Measurements from ENCODE around the gene PGA4. TPM values are rescaled to one million over a fixed set of nuclear protein-coding genes. Genes with fewer than 3 reads are reported as not detected.

PGA4 gene
- total and polyA plus RNA-seq, 2 of the 8 experiments (the other 6 are each of a cell fraction or from before 2014, with no cell fraction given) = 1.3 TPM; not detected in 1

- no peak overlapping the region for H2BK12ac ChIP-seq (ENCODE audit: low read depth, low read length)
- H3K36me3 ChIP-seq (ENCODE audit: control insufficient read depth in 2 of 4, insufficient read depth in 4 of 4, low read length in 3 of 4) = peaks cover 0 to 7% (median 1%) of the 10 kb centered on the region in 4 experiments; a peak in 4 of 8 replicates
- no peak for DNase-seq (ENCODE audit: low read depth in 1 of 2, low spot score in 2 of 2)
- CTCF ChIA-PET (ENCODE audit: partially characterized antibody) = interaction anchor here (0.6 to 7.2 kb wide), 7 partner anchors 11 to 358 kb away, joined by 3 to 32 read pairs (median 4); partner anchors contain the start of gene VWCE
- 88% methylated on average over 13 of the region's 14 CpGs; no CpG with 5 or more reads in 1 of the 2 experiments for WGBS, 2 experiments (ENCODE audit: extremely low coverage in 1 of 2, insufficient coverage in 1 of 2, insufficient read length in 1 of 2, insufficient replicate concordance in 2 of 2, low coverage in 1 of 2, low lambda C conversion rate in 2 of 2, missing lambda C conversion rate in 1 of 2)
- H2BK15ac ChIP-seq (ENCODE audit: low read length) = no peak overlapping the region
- H4K5ac ChIP-seq (ENCODE audit: insufficient read length, low read depth, low read length) = no peak overlapping the region
- H3K27ac ChIP-seq (ENCODE audit: low read depth, low read length) = no peak overlapping the region
- H3K9me3 ChIP-seq (ENCODE audit: insufficient read depth in 2 of 2, low read depth in 1 of 2, low read length in 1 of 2) = no peaks in the 10 kb centered on the region
- peaks cover 2 to 7% of the 10 kb centered on the region in 2 experiments for H4K20me1 ChIP-seq (replicated peaks in 1 of 2; ENCODE audit: control insufficient read depth in 1 of 2, insufficient read depth in 2 of 2, low read length in 2 of 2)
- no peak overlapping the region for H3K4me2 ChIP-seq (ENCODE audit: insufficient read depth in 1 of 2, low read depth in 2 of 2, low read length in 2 of 2)
- H3K79me2 ChIP-seq (ENCODE audit: control insufficient read depth in 1 of 2, insufficient read depth in 2 of 2, low read length in 2 of 2) = no peaks in the 10 kb centered on the region; a peak in 1 of 4 replicates
- H3K9ac ChIP-seq (replicated peaks in 1 of 4; ENCODE audit: extremely low read depth in 1 of 4, low read depth in 3 of 4, low read length in 3 of 4) = no peak overlapping the region
- H3K23me2 ChIP-seq (ENCODE audit: low read depth, low read length) = peaks cover 5% of the 10 kb centered on the region
- H3K79me1 ChIP-seq (ENCODE audit: low read depth, low read length) = peaks cover 2% of the 10 kb centered on the region; the same call in 1 of the 2 replicates
- H4K91ac ChIP-seq (replicated peaks; ENCODE audit: insufficient read length, low read length) = no peak overlapping the region
- H2AK5ac ChIP-seq (ENCODE audit: low read depth, low read length) = no peak overlapping the region
- peaks cover 0 to 8% (median 5%) of the 10 kb centered on the region in 4 experiments; a peak in 4 of 7 replicates for H3K4me1 ChIP-seq (replicated peaks in 1 of 4; ENCODE audit: control insufficient read depth in 3 of 4, insufficient read depth in 4 of 4, low read length in 3 of 4)
- H2BK5ac ChIP-seq (ENCODE audit: low read depth, low read length) = no peak overlapping the region
- H2BK120ac ChIP-seq (replicated peaks; ENCODE audit: low read depth, low read length) = no peak overlapping the region
- H2BK20ac ChIP-seq (ENCODE audit: low read length) = no peak overlapping the region
- H4K8ac ChIP-seq (ENCODE audit: extremely low read depth, insufficient read depth, low read length) = no peak overlapping the region
- POLR2A ChIA-PET (ENCODE audit: partially characterized antibody) = interaction anchor here (0.6 to 1.4 kb wide), 2 partner anchors 16 to 17 kb away, joined by 3 to 7 read pairs; partner anchors contain the start of gene VWCE
- H3K4me3 ChIP-seq (ENCODE audit: extremely low read depth in 1 of 4, insufficient read depth in 2 of 4, low read depth in 3 of 4, low read length in 4 of 4) = no peak overlapping the region
- no peak for TF ChIP-seq BRCA1 (IDR thresholded peaks at IDR 0.05; ENCODE audit: low read depth, low read length)
- TF ChIP-seq SP4 (IDR thresholded peaks at IDR 0.05; ENCODE audit: low read length) = no peak
- TF ChIP-seq SP1 (IDR thresholded peaks at IDR 0.05; ENCODE audit: low read depth, low read length) = no peak
- TF ChIP-seq ATF3 (IDR thresholded peaks at IDR 0.05; ENCODE audit: insufficient read depth, low read depth, low read length) = no peak
- no peak overlapping the region for H3K56ac ChIP-seq (replicated peaks; ENCODE audit: insufficient read length, low read depth, low read length)
- no peak overlapping the region for H3K23ac ChIP-seq (ENCODE audit: insufficient read length)
- no peak overlapping the region for H3K14ac ChIP-seq (ENCODE audit: insufficient read length)
- H3K4ac ChIP-seq (replicated peaks; ENCODE audit: insufficient read length, low read depth, low read length) = no peak overlapping the region
- H3K27me3 ChIP-seq (replicated peaks in 1 of 4; ENCODE audit: control insufficient read depth in 3 of 4, extremely low read depth in 1 of 4, insufficient read depth in 3 of 4, low read length in 3 of 4) = peaks cover 0 to 3% (median under 1%) of the 10 kb centered on the region in 4 experiments; a peak in 4 of 7 replicates
- H3K18ac ChIP-seq (ENCODE audit: extremely low read depth, low read length) = no peak overlapping the region
- no peak overlapping the region for H2AFZ ChIP-seq (ENCODE audit: low read length)
- FAIRE-seq = no peak
These were observed 55.2 kb downstream of the PGA4 start for GRCh38 chr11:61277186-61278000.
